Stimulated activated CD4-positive, alpha-beta T cell treated with anti-CD3 and anti-CD28 coated beads, TNF-alpha, amount 100 ng/mL, for 48 hours (primary cell): Measurements from ENCODE around the gene KANSL1L.

Source experiments
- DNase-seq, 3 donors: peaks; one replicate each; pipeline ENCODE4 v3.0.0-alpha.2; 2020; ENCODE audit warnings: low read depth in 3 of 3

Gene KANSL1L

DNA sequence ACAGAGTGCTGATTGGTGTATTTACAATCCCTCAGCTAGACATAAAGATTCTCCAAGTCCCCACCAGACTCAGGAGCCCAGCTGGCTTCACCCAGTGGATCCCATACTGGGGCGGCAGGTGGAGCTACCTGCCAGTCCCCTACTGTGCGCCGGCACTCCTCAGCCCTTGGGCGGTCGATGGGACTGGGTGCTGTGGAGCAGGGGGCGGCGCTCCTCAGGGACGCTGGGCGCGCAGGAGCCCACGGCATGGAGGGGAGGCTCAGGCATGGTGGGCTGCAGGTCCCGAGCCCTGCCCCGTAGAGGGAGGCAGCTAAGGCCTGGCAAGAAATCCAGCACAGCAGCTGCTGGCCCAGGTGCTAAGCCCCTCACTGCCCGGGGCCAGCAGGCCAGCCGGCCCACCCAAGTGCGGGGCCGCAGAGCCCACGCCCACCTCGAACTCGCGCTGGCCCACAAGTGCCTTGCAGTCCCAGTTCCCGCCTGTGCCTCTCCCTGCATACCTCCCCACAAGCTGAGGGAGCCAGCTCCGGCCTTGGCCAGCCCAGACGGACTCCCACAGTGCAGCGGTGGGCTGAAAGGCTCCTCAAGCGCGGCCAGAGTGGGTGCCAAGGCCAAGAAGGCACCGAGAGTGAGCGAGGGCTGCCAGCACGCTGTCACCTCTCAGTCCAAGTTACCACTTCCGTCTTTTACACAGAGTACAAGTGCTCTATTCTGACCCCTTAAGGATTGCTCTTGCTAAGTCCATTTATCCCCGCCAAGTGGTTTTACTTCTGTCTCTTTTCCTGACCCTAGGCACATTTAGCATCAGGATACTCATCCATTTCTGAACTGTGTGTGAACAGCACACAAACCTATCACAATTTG lies 170.5 kb downstream of the KANSL1L start:
- no peak for DNase-seq

DNA sequence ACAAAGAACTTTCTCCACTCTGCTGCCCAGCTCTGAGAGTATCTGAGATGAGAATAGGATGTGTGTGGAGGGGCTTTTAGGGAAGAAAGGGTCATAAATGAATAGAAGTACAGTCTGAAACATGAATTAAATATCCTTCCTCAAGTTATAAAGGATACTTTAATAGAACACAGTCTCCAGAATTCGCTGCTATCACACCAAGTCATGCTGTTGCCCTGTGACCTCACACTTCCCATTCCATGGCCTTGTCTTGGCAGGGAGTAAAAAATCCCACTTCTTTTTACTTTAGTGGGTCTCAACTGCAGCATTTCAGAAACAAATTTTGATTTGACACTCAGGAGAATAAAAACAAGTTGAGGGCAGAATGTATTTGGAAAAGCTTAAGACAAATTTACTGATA lies 172.6 kb downstream of the KANSL1L start:
- DNase-seq: no peak

DNA sequence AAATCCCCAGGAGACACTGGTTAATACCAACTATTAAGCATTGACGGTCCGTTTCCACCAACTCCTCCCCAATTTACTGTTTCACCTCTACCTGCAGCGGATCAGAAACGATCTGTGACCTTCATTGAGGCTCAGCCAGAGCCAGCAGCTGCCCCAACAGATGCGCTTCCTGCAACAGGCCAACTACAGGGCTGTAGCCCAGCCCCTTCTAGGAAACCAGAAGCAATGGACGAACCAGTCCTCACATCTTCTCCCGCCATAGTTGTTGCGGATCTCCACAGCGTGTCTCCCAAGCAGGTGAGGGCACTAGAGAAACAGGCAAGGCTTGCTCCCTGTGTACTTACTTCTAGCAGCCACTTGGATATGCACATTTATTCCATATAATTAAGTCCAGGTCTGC lies 177.2 kb downstream of the KANSL1L start:
- no peak for DNase-seq

DNA sequence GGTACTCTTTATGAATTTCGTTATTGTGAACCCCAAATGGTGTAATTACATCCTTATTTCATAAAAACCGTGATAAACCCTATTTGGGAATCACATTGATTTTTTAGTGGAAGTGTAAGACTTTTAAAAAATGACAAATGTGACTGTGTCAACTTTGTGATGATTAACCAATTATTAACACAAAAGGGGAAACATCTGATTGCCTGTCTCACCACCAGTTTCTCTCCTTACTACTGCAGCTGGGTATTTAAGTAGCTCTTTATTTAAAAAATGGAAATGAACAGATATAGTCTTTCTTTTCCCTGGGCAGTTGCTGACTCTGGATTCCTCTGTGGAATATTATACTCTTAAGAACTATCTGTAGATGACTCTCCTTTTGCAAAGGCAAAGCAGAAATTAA lies 180.4 kb downstream of the KANSL1L start:
- DNase-seq: no peak

DNA sequence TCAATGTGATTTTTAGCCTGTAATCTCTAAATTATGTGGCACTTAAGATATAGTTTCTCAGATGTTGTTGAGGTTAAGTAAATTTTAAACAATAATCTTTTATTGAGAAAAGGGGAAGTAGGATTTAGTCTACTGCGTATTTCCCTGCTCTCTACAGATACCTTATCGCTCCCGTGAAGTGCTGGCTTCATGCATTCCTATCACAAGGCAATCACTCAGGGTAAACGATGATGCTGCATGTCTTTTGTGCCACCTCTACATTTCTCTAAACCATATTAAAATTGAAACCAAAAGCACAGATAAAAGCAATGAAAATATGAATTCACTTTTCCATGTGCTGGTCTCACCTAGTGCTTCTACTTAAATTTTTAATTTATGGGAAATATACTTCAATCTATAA lies 183.2 kb downstream of the KANSL1L start:
- DNase-seq: no peak

DNA sequence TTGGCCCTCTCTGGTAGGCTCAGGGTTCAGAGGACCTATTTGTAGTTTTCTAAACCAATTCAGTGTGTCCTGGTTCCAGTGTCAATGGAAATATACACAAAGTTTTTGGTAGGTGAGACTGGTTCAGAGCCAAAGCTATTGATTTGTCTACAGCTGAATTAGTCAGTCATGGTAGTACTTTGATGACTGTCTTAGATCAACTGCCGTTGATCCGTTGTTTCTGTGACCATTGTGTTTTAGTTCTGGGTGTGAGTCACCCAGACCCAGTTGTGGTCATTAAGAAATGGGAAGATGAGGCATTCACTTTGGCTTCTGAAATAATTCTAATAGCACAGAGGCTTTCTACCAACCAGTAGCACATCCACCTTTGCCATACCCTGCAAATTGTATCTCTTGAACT lies 184.8 kb downstream of the KANSL1L start:
- DNase-seq: no peak

DNA sequence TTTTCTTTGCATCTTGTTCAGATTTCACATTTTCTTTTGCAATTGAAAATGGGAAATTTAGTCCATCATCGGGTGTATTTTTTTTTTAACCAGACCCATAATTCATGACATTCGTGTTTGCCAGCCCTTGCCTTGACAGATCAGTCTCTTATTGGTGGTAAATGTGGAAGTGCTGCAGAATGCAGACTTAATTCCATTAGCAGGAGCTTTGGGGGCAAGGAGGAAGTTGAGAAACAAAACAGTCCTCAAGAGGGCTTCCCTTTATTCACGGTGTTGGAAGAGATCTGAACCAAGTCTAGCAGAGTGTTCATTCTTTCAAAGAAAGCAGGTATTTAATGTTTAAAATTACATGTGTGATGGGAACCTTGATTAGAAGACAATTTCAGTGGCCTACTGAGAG lies 185.3 kb downstream of the KANSL1L start:
- DNase-seq: no peak

DNA sequence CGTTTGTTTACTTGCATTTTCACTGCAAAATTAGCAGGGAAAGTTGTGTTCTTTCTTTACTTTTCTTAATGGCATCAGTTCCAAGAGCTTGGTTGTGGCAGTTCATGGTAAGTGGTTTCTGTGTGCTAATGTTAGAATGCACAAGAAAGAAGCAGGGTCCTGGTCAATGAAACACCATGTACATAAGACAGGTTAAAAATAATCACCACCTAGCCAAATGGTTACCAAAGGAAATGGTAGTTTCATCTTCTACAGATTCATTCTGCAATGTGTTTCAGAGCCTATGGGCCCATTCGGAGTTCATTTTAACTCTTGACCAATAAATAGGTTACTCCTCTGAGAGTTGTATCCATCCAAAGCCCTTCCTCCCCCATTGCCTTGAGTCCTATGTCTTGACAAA lies 186.9 kb downstream of the KANSL1L start:
- no peak for DNase-seq

DNA sequence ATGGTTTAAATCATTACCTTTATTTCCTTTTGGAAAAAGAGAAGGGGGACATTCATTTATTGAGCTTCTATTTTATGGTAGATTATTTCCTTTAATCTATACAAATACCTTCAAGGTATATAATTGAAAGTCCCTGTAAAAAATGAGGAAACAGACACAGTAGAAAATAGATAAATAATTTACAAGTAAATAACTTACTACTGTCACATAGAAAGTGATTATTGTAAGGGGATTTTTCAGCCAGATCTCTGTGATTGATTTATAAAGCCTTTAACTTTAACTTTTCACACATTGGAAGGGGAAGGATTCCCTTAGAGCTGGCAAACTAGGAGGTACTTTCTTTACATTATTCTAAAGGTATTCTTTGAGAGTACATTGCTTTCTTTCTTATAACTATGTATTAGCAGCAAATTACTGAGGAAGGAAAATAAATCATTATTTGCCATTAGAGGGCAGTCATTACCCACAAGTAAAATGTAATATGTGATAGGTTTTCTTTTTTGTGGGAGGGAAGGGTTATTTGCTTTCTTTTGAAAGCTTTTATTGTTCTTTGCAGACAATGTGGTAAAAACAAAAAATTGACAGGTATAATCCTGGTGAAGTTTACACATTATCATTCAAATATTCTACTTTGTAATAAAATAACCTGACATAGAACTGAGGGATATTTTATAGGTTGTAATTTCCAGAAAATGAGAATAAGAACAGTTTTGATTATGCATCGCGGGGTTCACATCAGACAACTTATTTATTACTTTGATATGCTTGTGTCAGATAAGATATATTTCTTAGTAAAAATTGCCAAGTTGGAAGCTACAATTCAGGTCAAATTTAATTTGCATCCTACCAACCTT lies 193.6 kb downstream of the KANSL1L start:
- DNase-seq: no peak

DNA sequence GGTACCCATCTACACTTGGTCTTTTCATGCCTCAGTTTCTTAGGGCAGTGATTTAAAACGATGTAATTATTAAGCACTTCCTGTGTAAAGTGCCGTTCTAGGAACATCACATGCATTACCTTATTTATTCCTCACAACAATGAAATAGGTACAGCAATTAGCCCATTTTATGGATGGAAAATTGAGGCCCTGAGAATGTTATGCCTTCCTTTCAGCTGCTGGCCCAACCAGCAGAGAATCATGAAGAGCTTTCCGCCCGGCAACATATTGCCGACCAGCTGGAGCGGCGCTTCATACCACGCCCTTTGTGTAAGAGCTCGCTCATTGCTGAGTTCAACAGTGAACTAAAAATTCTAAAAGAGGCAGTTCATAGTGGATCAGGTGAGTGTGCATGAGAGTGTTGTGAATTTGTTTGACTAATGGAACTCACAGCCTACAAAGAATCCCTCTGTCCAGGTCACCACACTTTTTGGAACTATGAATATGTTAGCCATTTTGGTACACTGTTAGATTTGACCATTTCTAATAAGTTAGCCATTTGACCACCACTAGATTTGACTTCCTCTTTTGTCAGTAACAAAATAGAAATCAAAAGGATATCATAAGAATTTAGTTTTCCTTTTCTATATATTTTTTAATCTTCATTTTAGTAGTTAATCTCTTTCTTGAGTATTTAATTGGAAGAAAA lies 194.4 kb downstream of the KANSL1L start:
- no peak for DNase-seq

DNA sequence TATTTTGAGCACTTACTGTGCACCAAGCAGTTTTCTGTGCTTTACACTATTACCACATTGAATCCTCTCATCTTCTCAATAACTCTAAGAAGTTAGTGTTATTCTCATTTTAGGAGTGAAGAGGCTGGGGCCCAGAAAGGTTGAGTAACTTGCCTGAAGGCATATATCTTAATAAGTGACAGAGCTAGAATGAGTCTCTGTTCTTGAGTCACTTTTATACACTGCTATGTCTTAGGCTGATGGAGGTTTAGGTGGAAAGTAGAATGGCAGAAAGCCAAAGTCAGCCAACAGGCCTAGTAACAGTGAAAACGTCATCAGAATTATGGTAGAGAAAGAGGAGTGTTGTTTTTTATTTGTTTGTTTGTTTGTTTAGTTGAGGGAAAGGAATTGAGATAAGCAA lies 196.6 kb downstream of the KANSL1L start:
- DNase-seq: no peak

DNA sequence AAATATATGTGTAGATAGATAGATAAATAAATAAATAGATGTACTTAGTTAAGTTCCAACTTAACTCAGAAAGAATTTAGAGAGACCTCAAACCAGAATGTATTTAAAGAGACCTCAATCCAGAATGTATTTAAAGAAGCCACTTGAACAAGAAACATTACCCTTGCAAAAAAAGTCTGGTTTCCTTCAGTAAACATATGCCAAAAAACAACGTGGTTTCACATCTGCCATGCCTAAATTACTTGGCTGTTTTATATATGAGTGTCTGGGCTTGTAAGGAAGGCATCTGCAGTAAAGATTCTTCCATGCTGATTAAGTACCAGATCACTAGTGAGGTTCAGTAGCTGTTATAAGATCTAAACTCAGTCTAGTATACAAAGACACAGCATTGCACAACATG lies 197.9 kb downstream of the KANSL1L start:
- DNase-seq: no peak
